ENCODE data around the gene ADD3.

The ADD3 gene

GRCh38 chr10:110158051-110159005 lies 150.5 kb downstream of the ADD3 start:
- no peak for DNase-seq

GRCh38 chr10:110160081-110160480 lies 152.3 kb downstream of the ADD3 start:
- no peak for DNase-seq

- DNase-seq, result peak in 1 of 3 donors; percentile 46
Observed at GRCh38 chr10:110160522-110160921, 152.7 kb downstream of the ADD3 start.

GRCh38 chr10:110162741-110163145 lies 155.0 kb downstream of the ADD3 start:
- peak; percentile 36 to 46 (median 36) for DNase-seq

GRCh38 chr10:110163192-110163773 lies 155.5 kb downstream of the ADD3 start:
- DNase-seq, result peak; percentile 37 to 57 (median 49)

- DNase-seq, result no peak
Observed at GRCh38 chr10:110163841-110164240, 156.1 kb downstream of the ADD3 start.

- no peak for DNase-seq
Observed at GRCh38 chr10:110165239-110165638, 157.5 kb downstream of the ADD3 start.

GRCh38 chr10:110167149-110167548 lies 159.4 kb downstream of the ADD3 start:
- no peak for DNase-seq

- DNase-seq, result peak in 2 of 3 donors; percentile 40 to 43
Observed at GRCh38 chr10:110168601-110169481, 161.1 kb downstream of the ADD3 start.

- DNase-seq, result no peak
Observed at GRCh38 chr10:110169586-110169985, 161.8 kb downstream of the ADD3 start.

- peak in 1 of 3 donors; percentile 42 for DNase-seq
Observed at GRCh38 chr10:110170142-110170971, 162.6 kb downstream of the ADD3 start.

GRCh38 chr10:110171032-110171431 lies 163.2 kb downstream of the ADD3 start:
- DNase-seq, result no peak

GRCh38 chr10:110172155-110172554 lies 164.4 kb downstream of the ADD3 start:
- no peak for DNase-seq

GRCh38 chr10:110174201-110174600 lies 166.4 kb downstream of the ADD3 start:
- no peak for DNase-seq

- DNase-seq, result peak; percentile 42 to 49 (median 48)
Observed at GRCh38 chr10:110174816-110175215, 167.0 kb downstream of the ADD3 start.

- DNase-seq, result no peak
Observed at GRCh38 chr10:110175406-110175805, 167.6 kb downstream of the ADD3 start.

- DNase-seq, result peak; percentile 38 to 47 (median 43)
Observed at GRCh38 chr10:110176141-110177030, 168.6 kb downstream of the ADD3 start.

GRCh38 chr10:110179220-110179619 lies 171.4 kb downstream of the ADD3 start:
- DNase-seq, result no peak

GRCh38 chr10:110181451-110181850 lies 173.7 kb downstream of the ADD3 start:
- DNase-seq, result no peak

- no peak for DNase-seq
Observed at GRCh38 chr10:110181911-110182310, 174.1 kb downstream of the ADD3 start.

- no peak for DNase-seq
Observed at GRCh38 chr10:110184398-110184797, 176.6 kb downstream of the ADD3 start.
